Sigmoid colon (tissue), 4 donors: ENCODE data around the gene CACNA1D.

Source experiments
- EP300 ChIP-seq, 4 donors: sonication (generic); formaldehyde crosslinking; IDR thresholded peaks; one replicate each; pipeline ENCODE4 v1.6.1; 2017; ENCODE audit warnings: antibody characterized with exemption in 4 of 4
- POLR2A ChIP-seq, 2 donors: fragments of 450-650 bp; IDR thresholded peaks; one replicate each; pipeline ENCODE4 v1.6.1; 2016; ENCODE audit warnings: antibody characterized with exemption in 2 of 2, mild to moderate bottlenecking in 2 of 2, moderate library complexity in 2 of 2
- POLR2AphosphoS5 ChIP-seq, 4 donors: sonication (generic); formaldehyde crosslinking; IDR thresholded peaks; one replicate each; pipeline ENCODE4 v1.6.1; 2017; ENCODE audit warnings: antibody characterized with exemption in 4 of 4
- TF ChIP-seq, protein P1 (sequence below), 4 experiments: fragments of 450-650 bp in 3 of 4; fragments of 200-600 bp in 1 of 4; IDR thresholded peaks; one replicate each; pipeline ENCODE4 v1.5.1; 2016 to 2019; ENCODE audit warnings: antibody characterized with exemption in 4 of 4, mild to moderate bottlenecking in 3 of 4, moderate library complexity in 2 of 4

DNA sequence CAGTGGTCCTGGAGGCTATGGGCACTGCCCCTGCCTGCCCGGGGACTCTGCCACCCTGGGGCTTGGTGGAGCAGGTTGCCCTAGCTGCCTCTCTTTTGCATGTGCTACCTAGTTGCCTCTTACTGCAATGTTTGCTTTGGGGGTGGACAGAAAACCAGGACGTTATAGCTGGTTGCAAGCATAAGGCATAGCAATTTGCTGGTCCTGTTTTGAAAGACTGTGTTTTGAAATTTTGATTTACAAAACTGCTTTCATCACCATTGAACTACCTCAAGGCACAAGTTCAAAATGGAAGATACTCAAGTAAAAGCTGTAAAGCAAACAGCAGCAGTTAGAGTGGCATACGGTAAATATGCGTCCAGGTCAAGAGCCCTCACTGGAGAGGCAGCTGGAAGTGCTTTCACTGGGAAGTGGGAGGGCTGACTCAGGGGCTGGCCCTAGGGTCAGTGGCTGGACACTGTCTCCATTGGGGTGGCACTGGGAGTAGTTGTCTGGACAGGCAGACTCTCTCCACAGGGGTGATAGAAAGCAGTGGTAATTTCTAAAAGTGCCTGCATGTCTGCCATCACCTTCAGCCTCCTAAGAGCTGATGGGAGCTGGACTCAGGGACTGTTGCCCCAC is 213.7 kb downstream of the CACNA1D start:
- TF ChIP-seq, protein P1, sequence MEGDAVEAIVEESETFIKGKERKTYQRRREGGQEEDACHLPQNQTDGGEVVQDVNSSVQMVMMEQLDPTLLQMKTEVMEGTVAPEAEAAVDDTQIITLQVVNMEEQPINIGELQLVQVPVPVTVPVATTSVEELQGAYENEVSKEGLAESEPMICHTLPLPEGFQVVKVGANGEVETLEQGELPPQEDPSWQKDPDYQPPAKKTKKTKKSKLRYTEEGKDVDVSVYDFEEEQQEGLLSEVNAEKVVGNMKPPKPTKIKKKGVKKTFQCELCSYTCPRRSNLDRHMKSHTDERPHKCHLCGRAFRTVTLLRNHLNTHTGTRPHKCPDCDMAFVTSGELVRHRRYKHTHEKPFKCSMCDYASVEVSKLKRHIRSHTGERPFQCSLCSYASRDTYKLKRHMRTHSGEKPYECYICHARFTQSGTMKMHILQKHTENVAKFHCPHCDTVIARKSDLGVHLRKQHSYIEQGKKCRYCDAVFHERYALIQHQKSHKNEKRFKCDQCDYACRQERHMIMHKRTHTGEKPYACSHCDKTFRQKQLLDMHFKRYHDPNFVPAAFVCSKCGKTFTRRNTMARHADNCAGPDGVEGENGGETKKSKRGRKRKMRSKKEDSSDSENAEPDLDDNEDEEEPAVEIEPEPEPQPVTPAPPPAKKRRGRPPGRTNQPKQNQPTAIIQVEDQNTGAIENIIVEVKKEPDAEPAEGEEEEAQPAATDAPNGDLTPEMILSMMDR (IDR thresholded peaks at IDR 0.05) = no peak
- no peak for TF ChIP-seq POLR2AphosphoS5 (IDR thresholded peaks at IDR 0.05)
- TF ChIP-seq POLR2A (IDR thresholded peaks at IDR 0.05) = no peak
- no peak for TF ChIP-seq EP300 (IDR thresholded peaks at IDR 0.05)
